Stimulated activated CD4-positive, alpha-beta T cell treated with anti-CD3 and anti-CD28 coated beads, Interleukin-12 subunit alpha, Interleukin-12 subunit beta, amount 100 ng/mL, for 48 hours (primary cell): ENCODE data around the gene SLC9A9.

Experiments
- DNase-seq, 3 donors: peaks; one replicate each; pipeline ENCODE4 v3.0.0-alpha.2; 2020; ENCODE audit warnings: low read depth in 2 of 3, low spot score in 1 of 3

Gene SLC9A9

DNA sequence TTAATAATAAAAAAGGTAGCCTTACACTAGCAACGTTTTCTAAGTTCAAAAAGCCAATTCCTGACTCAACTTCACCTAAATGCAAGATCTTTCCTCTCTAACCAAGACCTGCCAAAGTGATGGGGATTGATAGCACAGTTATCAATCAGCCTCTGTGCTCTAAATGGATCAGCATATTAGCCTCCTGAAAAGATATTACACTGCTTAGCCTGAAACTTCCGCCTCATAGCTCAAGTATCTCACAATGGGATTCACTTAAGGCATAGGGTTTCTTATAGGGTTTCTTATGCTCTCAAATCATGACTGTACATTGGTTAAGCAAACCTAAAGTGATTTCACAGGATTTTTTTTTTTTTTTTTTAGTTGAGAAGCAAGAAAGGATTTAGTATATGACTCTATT lies 436 bp upstream of the SLC9A9 start:
- DNase-seq = no peak

DNA sequence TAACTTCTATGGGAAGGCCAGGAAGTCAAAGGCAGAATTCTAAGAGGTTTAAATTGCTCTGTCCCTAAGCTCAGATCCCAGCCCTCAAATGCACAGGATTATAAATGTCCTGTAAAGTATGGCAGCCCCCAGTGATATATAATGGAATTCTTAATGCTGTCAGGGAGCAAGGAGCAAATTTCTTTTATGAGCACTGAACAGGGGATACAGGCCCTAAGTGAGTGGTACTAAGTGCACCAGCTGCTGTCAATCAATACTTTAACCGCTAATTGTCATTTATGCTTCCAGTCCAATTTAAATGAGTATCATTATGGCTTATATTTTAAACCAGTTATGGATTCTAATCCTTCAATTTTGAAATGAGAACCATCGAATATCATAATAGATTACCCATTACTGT lies 4.7 kb downstream of the SLC9A9 start:
- DNase-seq = no peak

DNA sequence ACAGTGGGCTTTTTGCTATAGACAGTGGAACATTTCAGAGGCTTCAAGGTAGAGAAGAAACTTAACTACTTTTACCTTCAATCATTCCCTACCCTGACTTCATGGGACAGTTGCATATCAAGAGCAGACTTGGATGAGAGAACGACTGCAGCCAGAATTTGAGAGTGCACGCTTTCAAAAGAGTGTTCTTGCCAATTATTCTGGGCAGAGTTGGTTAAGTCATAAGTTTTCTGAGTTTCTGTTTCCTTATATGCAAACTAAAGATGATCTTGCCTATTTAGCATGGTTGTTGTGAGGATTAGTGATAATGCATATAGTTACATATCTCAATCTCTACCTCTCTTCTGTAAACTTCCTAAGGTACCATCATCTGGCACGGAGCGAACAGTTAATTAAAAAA lies 7.6 kb downstream of the SLC9A9 start:
- no peak for DNase-seq

DNA sequence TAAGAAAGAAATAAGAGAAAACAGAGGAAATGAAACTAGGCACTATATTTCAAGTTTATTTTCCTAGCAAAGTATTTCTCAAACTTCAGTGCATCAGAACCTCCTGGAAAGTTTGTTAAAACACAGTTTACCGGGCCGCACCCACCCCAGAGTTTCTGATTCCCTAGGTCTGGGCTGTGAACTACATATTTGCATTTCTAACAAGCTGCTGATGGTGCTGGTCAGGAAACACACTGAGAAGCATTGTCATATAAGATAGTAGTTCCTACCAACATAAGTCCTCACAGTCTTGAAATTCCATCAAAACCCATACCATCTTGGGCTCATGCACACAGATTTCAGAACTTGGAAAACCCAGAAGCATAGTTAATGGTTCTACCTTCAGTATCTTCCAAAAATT lies 8.3 kb downstream of the SLC9A9 start:
- DNase-seq = no peak

DNA sequence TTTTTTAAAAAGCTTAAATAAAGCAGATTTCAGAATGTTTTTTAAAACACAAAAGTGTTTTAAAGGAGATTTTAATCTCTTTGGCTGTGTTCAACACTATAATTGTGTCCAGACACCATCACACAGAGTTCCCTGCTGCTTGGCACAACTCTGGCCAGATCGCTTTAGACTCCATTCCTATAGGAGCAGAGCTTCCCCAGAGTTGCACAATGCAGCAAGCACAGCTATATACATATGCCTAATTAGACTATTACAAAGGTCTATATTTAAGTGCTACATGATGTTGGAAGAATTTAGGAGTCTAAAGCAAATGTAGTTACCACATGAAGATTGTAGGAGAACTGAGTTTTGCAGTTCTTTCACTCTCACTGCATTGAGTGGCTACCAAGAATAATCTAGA lies 11.2 kb downstream of the SLC9A9 start:
- no peak for DNase-seq

DNA sequence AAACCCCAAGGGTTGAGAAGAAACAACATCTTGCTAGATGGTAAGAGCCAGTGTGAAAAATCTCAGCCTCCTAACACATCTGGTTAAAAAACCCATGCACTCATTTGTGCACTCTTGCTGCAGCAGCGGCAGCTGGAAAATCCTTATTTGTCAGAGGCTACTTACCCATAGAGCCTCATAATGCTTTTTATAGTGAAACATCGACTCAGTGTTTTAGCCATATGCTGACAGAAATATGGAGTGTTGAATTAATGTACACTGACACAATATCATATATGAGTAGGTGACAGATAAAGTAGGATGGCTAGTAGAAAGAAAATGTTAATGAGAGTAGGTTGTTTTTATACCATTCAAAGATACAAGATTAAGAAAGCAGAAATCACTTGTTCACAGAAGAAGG lies 13.0 kb downstream of the SLC9A9 start:
- DNase-seq = no peak

DNA sequence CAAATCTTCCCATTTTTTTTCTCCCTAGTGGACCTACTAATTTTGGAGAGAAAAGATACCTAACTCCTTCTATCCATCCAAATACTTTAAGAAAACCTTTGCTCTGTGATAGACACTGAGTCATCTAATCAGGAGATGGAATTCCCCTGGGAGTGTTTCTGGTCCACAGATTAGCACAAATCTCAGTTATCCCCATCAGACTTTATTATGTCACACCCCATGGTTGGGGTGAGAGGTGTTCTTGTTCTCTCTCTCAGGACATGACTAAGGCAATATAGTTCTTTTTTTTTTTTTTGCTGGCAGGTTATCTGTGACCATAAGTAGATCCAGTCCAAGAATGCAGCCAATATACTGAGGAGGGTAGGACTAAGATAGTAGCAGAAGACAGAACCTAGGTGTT lies 15.8 kb downstream of the SLC9A9 start:
- no peak for DNase-seq

DNA sequence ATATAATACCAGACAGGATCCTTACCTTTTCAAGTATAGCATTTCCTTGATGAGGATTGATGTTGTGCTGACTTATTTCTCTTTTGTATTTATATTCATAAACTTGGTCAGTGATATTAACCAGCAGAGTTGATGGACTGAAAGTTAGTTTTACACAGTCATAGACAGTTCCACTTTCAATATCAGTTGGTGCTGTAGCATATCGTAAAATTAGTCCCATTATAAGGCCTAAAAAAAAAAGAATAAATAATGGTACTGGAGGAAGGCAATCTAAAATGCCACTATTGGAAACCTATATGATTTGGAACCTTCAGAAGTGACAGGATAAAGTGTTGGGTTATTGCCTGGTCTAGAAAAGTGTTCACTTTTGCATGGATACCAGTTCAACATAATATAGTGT lies 16.3 kb downstream of the SLC9A9 start:
- DNase-seq = no peak

DNA sequence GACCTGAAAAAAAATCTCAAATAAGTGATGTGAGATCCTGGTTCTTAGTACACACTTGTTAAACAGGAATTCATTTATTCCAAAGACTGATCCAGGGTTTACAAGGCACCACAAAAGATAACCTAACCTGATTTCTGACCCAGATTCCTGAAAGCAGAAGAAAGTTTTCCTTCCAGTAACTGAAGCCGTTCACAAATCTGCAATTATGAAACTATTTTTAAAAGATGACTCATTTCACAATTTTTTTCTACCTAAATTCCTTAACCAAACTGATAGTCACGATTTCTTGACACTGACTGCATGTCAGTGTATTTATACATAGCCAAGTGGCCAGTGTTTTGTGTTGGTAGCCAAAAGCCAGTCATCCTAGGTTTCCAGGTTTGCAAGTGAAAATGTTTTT lies 17.1 kb downstream of the SLC9A9 start:
- DNase-seq = no peak

DNA sequence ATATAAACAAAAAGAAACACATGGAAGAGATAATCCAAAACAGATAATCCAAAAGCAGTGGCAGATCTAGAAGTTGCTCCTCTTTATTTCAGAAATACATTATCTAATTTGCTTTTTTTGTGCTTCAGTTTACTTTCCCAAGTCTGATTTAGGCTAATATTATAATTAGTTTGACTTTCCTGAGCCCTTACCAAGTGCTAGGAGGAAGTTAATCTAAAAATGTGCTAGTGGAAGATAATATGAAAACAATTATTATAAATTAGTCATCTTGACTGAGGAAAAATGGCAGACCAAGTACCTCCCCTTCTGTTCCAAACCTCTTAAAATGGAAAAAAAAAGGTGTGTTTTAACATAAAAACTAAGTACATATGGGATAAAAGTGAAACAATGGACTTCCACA lies 17.5 kb downstream of the SLC9A9 start:
- DNase-seq = no peak

DNA sequence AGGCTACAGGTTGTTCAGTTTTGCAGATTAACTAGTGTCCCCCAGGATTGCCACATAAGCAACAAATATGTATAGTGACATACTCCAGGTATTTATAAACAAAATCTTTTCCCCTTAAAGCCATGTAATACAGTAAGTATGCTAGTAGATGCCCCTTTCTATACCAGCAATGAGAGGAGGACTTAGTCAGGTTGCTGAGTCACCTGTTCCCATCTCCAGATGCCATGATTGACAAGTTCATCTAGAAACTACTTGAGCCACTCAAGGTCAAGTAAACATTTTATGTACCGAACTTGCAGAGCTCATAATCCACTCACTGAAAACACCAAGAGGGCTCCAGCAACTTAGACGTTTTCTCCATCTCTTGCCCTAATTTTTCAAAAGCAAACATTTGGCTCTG lies 18.2 kb downstream of the SLC9A9 start:
- no peak for DNase-seq

DNA sequence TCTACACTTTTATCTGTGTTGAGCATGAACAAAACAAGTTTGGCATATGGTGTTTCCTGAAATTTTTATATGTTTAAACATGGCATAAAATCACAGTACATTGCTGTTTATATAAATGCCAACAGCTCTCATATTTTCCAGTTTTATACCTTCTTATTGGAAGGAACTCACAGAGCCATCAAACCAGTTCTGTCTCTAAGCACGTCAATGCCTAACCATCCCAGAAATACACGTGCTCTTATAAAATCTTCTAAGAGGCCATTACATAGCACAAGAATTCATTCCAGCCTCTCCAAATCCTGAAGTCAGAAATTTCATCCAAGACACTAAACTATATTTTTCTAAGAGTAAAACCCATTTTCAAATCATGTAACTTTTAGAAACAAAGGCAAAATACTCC lies 20.8 kb downstream of the SLC9A9 start:
- DNase-seq = no peak

DNA sequence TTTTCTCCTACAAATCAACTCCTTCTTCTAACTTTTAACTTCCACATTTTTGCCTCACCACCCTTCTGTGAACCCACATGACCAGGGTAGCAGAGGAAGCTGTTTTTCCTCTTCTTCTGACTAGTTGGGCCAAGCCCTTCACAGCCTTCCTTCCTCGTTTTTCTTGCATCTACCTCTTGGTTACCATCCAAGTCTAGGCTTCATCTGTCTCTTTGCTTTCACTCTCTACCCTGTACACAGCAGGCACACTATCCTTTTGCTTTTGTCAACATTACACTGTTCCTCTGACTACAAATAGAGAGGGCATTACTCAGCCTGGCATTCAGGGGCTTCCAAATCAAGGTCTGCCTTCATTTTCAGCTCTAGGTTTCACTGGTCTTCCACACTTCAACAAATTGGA lies 22.0 kb downstream of the SLC9A9 start:
- no peak for DNase-seq

DNA sequence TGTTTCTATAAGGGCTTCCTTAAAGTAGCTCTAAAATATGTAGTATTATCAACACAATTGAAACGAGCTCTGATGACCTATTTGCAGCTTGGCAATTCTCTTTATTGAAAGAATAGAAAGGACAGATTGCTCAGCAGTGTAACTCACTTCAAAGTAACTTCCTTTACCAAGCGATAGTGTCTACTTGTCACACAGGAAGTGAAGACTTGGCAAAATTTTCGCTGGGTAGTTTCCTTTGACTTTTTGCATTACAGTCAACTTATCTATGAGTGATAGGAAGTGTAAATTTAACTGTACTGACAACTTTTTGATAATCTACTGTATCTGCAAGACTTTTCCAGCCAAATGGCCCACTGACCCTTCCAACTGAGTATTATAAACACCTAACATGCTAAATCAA lies 22.8 kb downstream of the SLC9A9 start:
- no peak for DNase-seq

DNA sequence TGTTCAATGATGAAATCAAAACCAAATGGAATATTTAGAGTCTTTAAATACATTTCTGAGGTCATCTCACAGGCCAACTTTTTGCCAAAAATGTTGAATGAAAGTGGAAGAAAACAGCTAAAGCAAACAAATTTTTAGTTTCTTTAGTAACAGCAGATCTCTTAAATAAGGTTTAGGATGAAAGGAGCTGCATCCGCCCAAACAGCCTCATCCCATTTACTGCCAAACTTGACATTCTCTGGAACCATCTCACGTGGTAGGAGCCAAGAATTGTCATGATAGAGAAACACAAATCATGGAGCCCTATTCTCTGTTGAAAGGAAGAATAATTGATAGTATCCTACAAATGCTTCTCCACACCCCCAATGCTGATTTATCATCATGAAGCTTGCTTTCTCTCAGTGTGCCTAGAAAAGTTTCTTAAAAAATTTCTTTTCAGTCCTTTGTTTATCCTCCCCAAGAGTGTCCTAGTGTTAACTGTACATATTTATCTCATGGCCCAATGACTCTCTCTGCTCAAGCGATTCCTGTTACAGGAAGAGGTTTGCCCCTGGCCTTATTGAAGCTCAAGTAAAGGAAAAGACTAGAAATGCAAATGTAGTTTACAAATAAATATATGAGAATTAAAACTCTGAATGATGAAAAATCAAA lies 23.4 kb downstream of the SLC9A9 start:
- DNase-seq = no peak

DNA sequence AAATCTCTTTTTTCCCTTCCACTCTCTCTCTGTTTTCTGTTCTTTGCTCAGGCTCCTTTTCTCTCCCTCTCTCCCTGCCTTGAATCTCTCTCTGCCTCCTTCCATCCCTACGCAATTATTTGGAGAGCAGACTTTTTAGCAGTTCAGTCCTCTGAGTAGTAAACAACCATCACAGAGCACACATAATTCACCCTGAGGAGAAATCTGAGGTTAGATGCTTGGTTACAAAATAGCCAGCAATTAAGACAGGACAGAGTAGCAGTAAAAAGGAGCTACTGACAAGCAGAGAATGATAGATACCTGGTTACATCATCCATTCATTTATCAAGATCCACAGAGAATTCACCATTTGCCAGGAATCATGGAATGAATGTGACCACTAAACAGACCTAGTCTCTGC lies 25.5 kb downstream of the SLC9A9 start:
- DNase-seq = no peak

DNA sequence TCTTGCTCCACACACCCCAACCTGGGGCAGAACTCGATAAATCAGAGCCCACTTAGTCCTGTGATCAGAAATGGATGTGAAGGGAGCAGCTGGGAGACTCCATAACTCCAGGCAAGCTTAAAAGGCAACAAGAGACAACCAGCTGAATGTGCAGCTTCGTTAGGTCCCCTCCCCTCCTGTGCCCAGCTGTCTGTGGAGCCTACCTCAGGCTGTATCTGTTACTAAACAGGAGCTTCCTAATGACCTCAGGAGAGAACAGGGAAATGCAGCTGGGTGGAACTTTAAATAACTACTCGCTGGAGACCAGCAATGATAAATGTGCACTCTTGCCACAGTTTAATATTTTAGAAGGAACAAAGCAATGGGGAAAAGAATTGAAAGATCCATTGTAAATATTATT lies 25.9 kb downstream of the SLC9A9 start:
- DNase-seq = no peak

DNA sequence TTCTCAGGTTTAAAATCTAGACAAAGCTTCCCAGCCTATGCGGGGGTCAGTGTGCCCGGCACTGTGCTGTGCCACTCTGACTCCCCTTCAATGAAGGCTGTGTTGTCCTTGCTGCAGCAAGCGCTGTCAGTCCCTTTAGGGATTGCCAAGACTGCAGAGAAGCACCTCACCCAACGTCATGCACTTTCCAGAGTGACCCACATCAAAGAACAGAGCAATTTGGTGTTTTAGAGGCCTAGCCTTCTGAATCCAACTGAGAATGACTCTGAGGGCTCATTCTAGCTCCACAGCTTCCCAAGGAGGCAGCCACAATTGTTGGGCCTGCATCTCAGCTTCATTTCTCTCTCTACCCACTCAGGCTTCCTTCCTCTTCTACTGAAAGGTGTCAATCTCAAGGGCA lies 26.4 kb downstream of the SLC9A9 start:
- DNase-seq = no peak

DNA sequence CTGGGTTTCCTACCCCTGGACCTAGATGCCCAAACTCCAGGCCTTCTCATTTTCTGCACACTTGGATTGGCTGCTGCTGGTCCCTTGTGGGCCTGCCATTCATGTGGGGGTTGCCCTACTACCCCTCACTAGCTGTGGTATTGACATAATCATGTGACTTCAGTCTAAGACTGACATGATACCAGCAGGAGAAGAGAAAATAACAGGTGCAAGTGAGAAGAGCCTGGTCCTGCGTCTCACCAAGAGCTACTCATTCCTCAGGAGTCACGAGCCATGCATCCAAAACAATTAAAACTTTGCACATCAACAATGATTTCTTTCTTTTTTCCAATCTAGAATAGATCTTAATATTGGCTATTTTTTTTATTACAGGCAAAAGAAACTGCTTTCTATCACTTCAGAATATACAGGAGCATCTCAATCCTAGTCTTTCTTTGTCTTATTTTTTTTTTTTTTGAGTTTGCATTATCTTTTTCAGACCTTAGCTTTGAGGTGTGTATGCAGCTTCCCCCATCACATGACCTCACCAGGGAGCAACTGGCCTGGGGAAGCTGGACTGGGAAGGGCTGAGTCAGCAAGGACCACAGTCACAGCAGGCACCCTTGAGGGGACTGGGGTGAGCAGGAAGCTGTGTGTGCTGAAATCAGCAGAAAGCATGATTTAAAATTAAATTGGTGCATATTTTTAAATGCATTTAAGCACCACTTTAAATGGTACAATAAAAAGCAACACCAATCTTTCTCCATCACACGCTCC lies 27.6 kb downstream of the SLC9A9 start:
- DNase-seq = no peak

DNA sequence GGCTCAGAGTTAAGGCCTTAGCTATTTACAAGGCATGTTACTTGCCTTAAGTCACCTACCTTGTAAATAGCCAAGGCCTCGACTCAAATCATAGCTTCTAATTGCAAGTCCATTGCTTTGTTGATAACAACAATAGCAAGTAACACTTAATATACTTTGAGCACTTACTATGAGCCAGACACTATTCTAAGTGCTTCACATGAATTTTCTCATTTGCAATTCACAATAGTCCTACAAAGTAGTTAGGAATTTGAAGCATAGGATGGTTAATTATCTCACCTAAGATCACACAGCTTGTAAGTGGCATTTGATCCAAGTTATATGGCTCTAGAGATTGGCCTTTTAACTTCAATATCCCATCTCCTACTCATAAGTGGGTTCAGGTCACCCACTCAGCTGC lies 28.4 kb downstream of the SLC9A9 start:
- DNase-seq = no peak

DNA sequence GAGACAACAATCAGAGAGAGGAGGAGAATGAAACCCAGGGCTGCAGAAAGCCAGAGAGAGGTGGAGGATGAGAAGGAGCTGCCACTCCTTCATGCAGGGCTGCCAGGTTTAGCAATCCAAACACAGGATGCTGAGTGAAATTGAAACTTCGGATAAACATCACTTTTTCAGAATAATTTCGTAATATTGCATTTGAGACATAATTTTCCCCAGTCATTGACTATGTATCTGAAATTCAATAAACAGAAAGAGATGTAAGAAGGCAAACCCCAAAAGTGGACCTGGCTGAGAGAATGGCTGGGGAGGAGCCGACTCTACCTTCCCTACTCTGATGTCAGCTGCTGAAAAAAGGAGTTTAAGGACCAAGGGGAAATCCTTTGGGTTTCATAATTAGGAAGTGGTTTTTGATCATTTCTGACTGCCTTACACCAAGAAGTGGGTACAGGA lies 33.8 kb downstream of the SLC9A9 start:
- no peak for DNase-seq

DNA sequence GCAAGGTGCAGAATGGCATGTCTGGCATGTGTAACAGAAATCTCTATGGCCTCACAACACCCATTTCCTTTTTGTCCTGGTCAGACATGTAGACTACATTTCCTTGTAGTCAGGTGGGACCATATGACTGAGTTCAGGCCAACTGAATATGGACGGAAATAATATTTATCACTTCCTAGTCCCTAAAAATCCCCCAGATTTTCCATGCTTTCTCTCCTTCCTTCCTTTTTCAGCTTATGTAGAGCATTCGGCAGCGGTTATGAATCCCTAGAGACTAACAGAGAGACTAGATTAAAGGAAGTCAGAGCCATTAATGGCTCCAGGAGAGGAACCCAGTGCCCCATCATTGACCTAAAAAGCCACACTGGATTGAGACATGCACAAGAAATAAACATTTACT lies 35.8 kb downstream of the SLC9A9 start:
- no peak for DNase-seq

DNA sequence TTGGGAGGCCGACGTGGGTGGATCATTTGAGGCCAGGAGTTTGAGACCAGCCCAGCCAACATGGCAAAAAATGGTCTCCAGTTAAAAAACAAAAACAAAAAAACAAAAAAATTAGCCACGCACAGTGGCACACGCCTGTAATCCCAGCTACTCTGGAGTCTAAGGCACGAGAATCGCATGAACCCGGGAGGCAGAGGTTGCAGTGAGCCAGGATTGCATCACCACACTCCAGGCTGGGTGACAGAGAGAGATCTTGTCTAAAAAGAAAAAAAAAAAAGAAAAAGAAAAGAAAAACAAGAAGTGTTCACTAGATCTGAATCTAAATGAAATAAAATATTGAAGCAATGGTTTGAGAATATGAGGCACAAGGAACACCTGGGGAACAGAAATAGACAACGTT lies 36.7 kb downstream of the SLC9A9 start:
- no peak for DNase-seq
